H1 (cell line): ENCODE measurements around the gene PNPLA8. TPM values are rescaled to one million over a fixed set of nuclear protein-coding genes. Genes with fewer than 3 reads are reported as not detected.

Experiments used
- CTCF ChIA-PET: fragments of 300-600 bp; sonication (Branson Sonifier 250); formaldehyde crosslinking; loops from one replicate; lab custom pipeline; 2021; ENCODE audit not compliant: partially characterized antibody; lab: Charles Lee
- POLR2A ChIA-PET: fragments of 300-600 bp; sonication (Branson Sonifier 250); formaldehyde crosslinking; loops from one replicate; lab custom pipeline; 2021; ENCODE audit warnings: inconsistent platforms; ENCODE audit not compliant: partially characterized antibody; lab: Charles Lee
- DNase-seq, 2 experiments: peaks; one replicate each; pipeline versions ENCODE4 v3.0.0 to v3.0.0-alpha.2; 2010 to 2022; ENCODE audit warnings: low spot score in 2 of 2, low read depth in 1 of 2, mixed read lengths in 1 of 2
- FAIRE-seq: peaks from 2 replicates; lab custom pipeline; 2011; peaks lifted over from hg19 to GRCh38; lab: Jason Lieb, UNC
- H2AFZ ChIP-seq: 2 replicates; pipeline ENCODE4 v1.8.1; 2012; ENCODE audit warnings: low read length, inconsistent platforms
- H2AK5ac ChIP-seq: 2 replicates; pipeline ENCODE4 v1.6.1; 2013; ENCODE audit warnings: low read depth, low read length
- H2BK120ac ChIP-seq: replicated peaks from 2 replicates; pipeline ENCODE3; 2013; ENCODE audit warnings: low read depth, low read length, inconsistent platforms
- H2BK12ac ChIP-seq: 2 replicates; pipeline ENCODE4 v1.6.1; 2013; ENCODE audit warnings: low read depth, low read length
- H2BK15ac ChIP-seq: 2 replicates; pipeline ENCODE4 v1.6.1; 2013; ENCODE audit warnings: low read length
- H2BK20ac ChIP-seq: 2 replicates; pipeline ENCODE4 v1.6.1; 2013; ENCODE audit warnings: low read length
- H2BK5ac ChIP-seq: 2 replicates; pipeline ENCODE4 v1.6.1; 2013; ENCODE audit warnings: low read depth, low read length
- H3K14ac ChIP-seq: 2 replicates; pipeline ENCODE4 v1.6.1; 2013; ENCODE audit warnings: inconsistent platforms; ENCODE audit not compliant: insufficient read length
- H3K18ac ChIP-seq: 2 replicates; pipeline ENCODE4 v1.6.1; 2013; ENCODE audit warnings: low read length; ENCODE audit errors: extremely low read depth
- H3K23ac ChIP-seq: 2 replicates; pipeline ENCODE4 v1.6.1; 2013; ENCODE audit warnings: inconsistent platforms; ENCODE audit not compliant: insufficient read length
- H3K23me2 ChIP-seq: 2 replicates; pipeline ENCODE4 v1.6.1; 2013; ENCODE audit warnings: low read depth, low read length
- H3K27ac ChIP-seq: 2 replicates; pipeline ENCODE4 v1.6.1; 2011; ENCODE audit warnings: low read depth, low read length, inconsistent platforms
- H3K27me3 ChIP-seq, 4 experiments: replicated peaks in 1 of 4; 1 replicate in 1 of 4; 2 replicates in 3 of 4; pipeline versions ENCODE4 v1.6.1 to v1.8.1; 2011 to 2013; ENCODE audit warnings: low read length in 3 of 4, mild to moderate bottlenecking in 3 of 4, inconsistent platforms in 2 of 4, mixed read lengths in 2 of 4, moderate library complexity in 1 of 4; ENCODE audit not compliant: control insufficient read depth in 3 of 4, insufficient read depth in 3 of 4; ENCODE audit errors: extremely low read depth in 1 of 4
- H3K36me3 ChIP-seq, 4 experiments: 2 replicates each; pipeline versions ENCODE4 v1.6.1 to v1.8.1; 2011 to 2013; ENCODE audit warnings: mild to moderate bottlenecking in 4 of 4, low read length in 3 of 4, moderate library complexity in 2 of 4, control low read depth in 1 of 4, inconsistent platforms in 1 of 4; ENCODE audit not compliant: insufficient read depth in 4 of 4, control insufficient read depth in 2 of 4
- H3K4ac ChIP-seq: replicated peaks from 2 replicates; pipeline ENCODE3; 2013; ENCODE audit warnings: low read length, low read depth, mixed read lengths, inconsistent platforms; ENCODE audit not compliant: insufficient read length
- H3K4me1 ChIP-seq, 4 experiments: replicated peaks in 1 of 4; 1 replicate in 1 of 4; 2 replicates in 3 of 4; pipeline versions ENCODE4 v1.6.1 to v1.8.1; 2011 to 2013; ENCODE audit warnings: low read length in 3 of 4, inconsistent platforms in 2 of 4, mixed read lengths in 1 of 4; ENCODE audit not compliant: insufficient read depth in 4 of 4, control insufficient read depth in 3 of 4
- H3K4me2 ChIP-seq, 2 experiments: 2 replicates each; pipeline versions ENCODE4 v1.6.1 to v1.8.1; 2011 to 2013; ENCODE audit warnings: low read depth in 2 of 2, low read length in 2 of 2, control low read depth in 1 of 2, inconsistent platforms in 1 of 2, mild to moderate bottlenecking in 1 of 2; ENCODE audit not compliant: insufficient read depth in 1 of 2
- H3K4me3 ChIP-seq, 4 experiments: fragments of 200-600, 300-600 bp in 1 of 4; sonication (generic), shearing (Covaris generic), sonication (Bioruptor Twin) in 1 of 4; 2 replicates each; pipeline versions ENCODE4 v1.5.1 to v1.8.1; 2011 to 2016; ENCODE audit warnings: low read length in 4 of 4, low read depth in 3 of 4, control low read depth in 2 of 4, inconsistent platforms in 2 of 4, mild to moderate bottlenecking in 2 of 4, mixed read lengths in 1 of 4, moderate library complexity in 1 of 4; ENCODE audit not compliant: insufficient read depth in 2 of 4; ENCODE audit errors: extremely low read depth in 1 of 4
- H3K56ac ChIP-seq: replicated peaks from 2 replicates; pipeline ENCODE3; 2013; ENCODE audit warnings: low read depth, mild to moderate bottlenecking, mixed read lengths, low read length, inconsistent platforms; ENCODE audit not compliant: insufficient read length
- H3K79me1 ChIP-seq: 2 replicates; pipeline ENCODE4 v1.6.1; 2013; ENCODE audit warnings: low read depth, low read length, control low read depth
- H3K79me2 ChIP-seq, 2 experiments: 2 replicates each; pipeline versions ENCODE4 v1.6.1 to v1.8.1; 2012 to 2013; ENCODE audit warnings: low read length in 2 of 2, mild to moderate bottlenecking in 2 of 2, inconsistent platforms in 1 of 2; ENCODE audit not compliant: insufficient read depth in 2 of 2, control insufficient read depth in 1 of 2
- H3K9ac ChIP-seq, 4 experiments: replicated peaks in 1 of 4; 1 replicate in 1 of 4; 2 replicates in 3 of 4; pipeline versions ENCODE4 v1.6.1 to v1.8.1; 2011 to 2013; ENCODE audit warnings: low read depth in 3 of 4, low read length in 3 of 4, control low read depth in 2 of 4, mild to moderate bottlenecking in 2 of 4, moderate library complexity in 2 of 4, inconsistent platforms in 1 of 4; ENCODE audit errors: extremely low read depth in 1 of 4
- H3K9me3 ChIP-seq, 2 experiments: 2 replicates each; pipeline versions ENCODE4 v1.6.1 to v1.8.1; 2012 to 2013; ENCODE audit warnings: mild to moderate bottlenecking in 2 of 2, moderate library complexity in 2 of 2, control low read depth in 1 of 2, inconsistent platforms in 1 of 2, low read depth in 1 of 2, low read length in 1 of 2, mixed read lengths in 1 of 2; ENCODE audit not compliant: insufficient read depth in 2 of 2
- H4K20me1 ChIP-seq, 2 experiments: replicated peaks in 1 of 2; 2 replicates each; pipeline versions ENCODE3 to v1.8.1; 2011 to 2013; ENCODE audit warnings: inconsistent platforms in 2 of 2, low read length in 2 of 2, mild to moderate bottlenecking in 1 of 2; ENCODE audit not compliant: insufficient read depth in 2 of 2, control insufficient read depth in 1 of 2
- H4K5ac ChIP-seq: 2 replicates; pipeline ENCODE4 v1.6.1; 2013; ENCODE audit warnings: low read length, low read depth, mixed read lengths, inconsistent platforms; ENCODE audit not compliant: insufficient read length
- H4K8ac ChIP-seq: 2 replicates; pipeline ENCODE4 v1.8.0; 2013; ENCODE audit warnings: mild to moderate bottlenecking, moderate library complexity, low read length, inconsistent platforms; ENCODE audit not compliant: insufficient read depth; ENCODE audit errors: extremely low read depth
- H4K91ac ChIP-seq: replicated peaks from 2 replicates; pipeline ENCODE3; 2013; ENCODE audit warnings: low read length, mixed read lengths, inconsistent platforms; ENCODE audit not compliant: insufficient read length
- ASH2L ChIP-seq: fragments of 200-600, 300-600 bp; sonication (generic); IDR thresholded peaks from one replicate; pipeline ENCODE4 v1.7.1; 2017; ENCODE audit warnings: low read length
- BACH1 ChIP-seq: IDR thresholded peaks from 2 replicates; pipeline ENCODE4 v1.6.1; 2012; ENCODE audit warnings: low read length, improper control_type of control experiment
- CREB1 ChIP-seq: IDR thresholded peaks from 2 replicates; pipeline ENCODE4 v1.6.1; 2012; ENCODE audit warnings: inconsistent platforms
- RBBP5 ChIP-seq: IDR thresholded peaks from 2 replicates; pipeline ENCODE4 v1.7.1; 2012; ENCODE audit warnings: low read depth, mild to moderate bottlenecking, inconsistent platforms, low read length, moderate library complexity, borderline replicate concordance
- TEAD4 ChIP-seq: IDR thresholded peaks from 2 replicates; pipeline ENCODE4 v1.6.1; 2012; ENCODE audit warnings: low read depth, low read length, inconsistent platforms, mixed read lengths
- USF2 ChIP-seq: IDR thresholded peaks from 2 replicates; pipeline ENCODE4 v1.6.1; 2011; ENCODE audit warnings: low read length, improper control_type of control experiment
- YY1 ChIP-seq: IDR thresholded peaks from 2 replicates; pipeline ENCODE4 v1.6.1; 2011; ENCODE audit warnings: low read depth, mild to moderate bottlenecking, low read length
- WGBS, 2 experiments: shearing (Covaris generic) in 1 of 2; methylation state at CpG; one replicate each; pipeline versions ENCODE4 v1.1.6 to v1.1.7; 2013 to 2015; ENCODE audit warnings: low lambda C conversion rate in 2 of 2, mixed read lengths in 2 of 2, inconsistent platforms in 1 of 2, low coverage in 1 of 2, missing lambda C conversion rate in 1 of 2; ENCODE audit not compliant: insufficient replicate concordance in 2 of 2, insufficient coverage in 1 of 2, insufficient read length in 1 of 2; ENCODE audit errors: extremely low coverage in 1 of 2, missing lambda C conversion rate in 1 of 2; 5-methylcytosine and 5-hydroxymethylcytosine counted together
- polyA plus RNA-seq, 7 experiments: library from polyadenylated mRNA; depleted of rRNA in 3 of 7; stranded (reverse) in 5 of 7; unstranded in 2 of 7; fragments of >200 nt in 5 of 7; fragments of 200-250 nt in 2 of 7; gene quantifications; 1 replicate in 5 of 7; 2 replicates in 1 of 7; 4 replicates in 1 of 7; pipeline versions ENCODE4 v1.2.1 to v1.2.3, GENCODE V29; 2011 to 2013; ENCODE audit warnings: missing spikeins in 2 of 7, mixed read lengths in 2 of 7
- total RNA-seq: library from RNA; stranded (reverse); fragmentation: NEBNext Ultra II Directional; extraction: Animal tissue kit (Norgen Biotek cat#: 25700); gene quantifications from 2 replicates; pipeline ENCODE4 v1.2.1, GENCODE V29; 2021

The PNPLA8 gene
- total and polyA plus RNA-seq, 2 of the 8 experiments (the other 6 are each of a cell fraction or from before 2014, with no cell fraction given) = 3.8 to 11.2 TPM

- H2BK20ac ChIP-seq = no peak overlapping the region
- TF ChIP-seq RBBP5 (no peak), ASH2L (no peak), CREB1 (no peak), YY1 (no peak), TEAD4 (no peak), BACH1 (no peak), USF2 (no peak)
- TF ChIP-seq, all 59 proteins: peak for 0
- Histone ChIP-seq H3K79me2 (no peaks in the 10 kb centered on the region), H2AFZ (no peak overlapping the region), H3K36me3 (no peaks in the 10 kb centered on the region), H2AK5ac (no peak overlapping the region), H3K23ac (no peak overlapping the region), H3K4me2 (no peak overlapping the region), H3K56ac (no peak overlapping the region), H3K4me3 (no peak overlapping the region), H2BK12ac (no peak overlapping the region), H3K27me3 (peaks cover 2 to 17% (median 15%) of the 10 kb centered on the region in 4 experiments), H3K18ac (no peak overlapping the region), H2BK120ac (no peak overlapping the region), H3K79me1 (no peaks in the 10 kb centered on the region), H4K5ac (no peak overlapping the region), H3K27ac (no peak overlapping the region), H3K4ac (no peak overlapping the region), H4K8ac (no peak overlapping the region), H4K91ac (no peak overlapping the region), H3K9ac (no peak overlapping the region), H3K14ac (no peak overlapping the region), H4K20me1 (no peaks in the 10 kb centered on the region), H3K23me2 (peaks cover 4% of the 10 kb centered on the region; the same call in 1 of the 2 replicates), H2BK15ac (0 out of 2 replicates have a peak overlapping the region, but pooled peaks have one; percentile 21), H2BK5ac (no peak overlapping the region), H3K4me1 (0 out of 7 replicates have a peak, but pooled peaks cover 0 to 2% (median 0%) of the 10 kb centered on the region in 4 experiments), H3K9me3 (no peaks in the 10 kb centered on the region)
- FAIRE-seq (no peak), DNase-seq (no peak)
- WGBS, 2 experiments = 88% methylated on average over 3 of the region's 3 CpGs; no CpG with 5 or more reads in 1 of the 2 experiments
- CTCF ChIA-PET = interaction anchor here (0.6 to 2.0 kb wide), 3 partner anchors 9 to 99 kb away, joined by 3 to 8 read pairs (median 3); no protein-coding TSS in a partner anchor
- POLR2A ChIA-PET = no interaction called here
Observed at GRCh38 chr7:108461840-108462239, 64.1 kb downstream of the PNPLA8 start.
